ENCODE results near the gene CRISP2. TPM values are rescaled to one million over a fixed set of nuclear protein-coding genes. Genes with fewer than 3 reads are reported as not detected.

CRISP2 gene, protein sequence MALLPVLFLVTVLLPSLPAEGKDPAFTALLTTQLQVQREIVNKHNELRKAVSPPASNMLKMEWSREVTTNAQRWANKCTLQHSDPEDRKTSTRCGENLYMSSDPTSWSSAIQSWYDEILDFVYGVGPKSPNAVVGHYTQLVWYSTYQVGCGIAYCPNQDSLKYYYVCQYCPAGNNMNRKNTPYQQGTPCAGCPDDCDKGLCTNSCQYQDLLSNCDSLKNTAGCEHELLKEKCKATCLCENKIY
- not detected for total RNA-seq

DNA sequence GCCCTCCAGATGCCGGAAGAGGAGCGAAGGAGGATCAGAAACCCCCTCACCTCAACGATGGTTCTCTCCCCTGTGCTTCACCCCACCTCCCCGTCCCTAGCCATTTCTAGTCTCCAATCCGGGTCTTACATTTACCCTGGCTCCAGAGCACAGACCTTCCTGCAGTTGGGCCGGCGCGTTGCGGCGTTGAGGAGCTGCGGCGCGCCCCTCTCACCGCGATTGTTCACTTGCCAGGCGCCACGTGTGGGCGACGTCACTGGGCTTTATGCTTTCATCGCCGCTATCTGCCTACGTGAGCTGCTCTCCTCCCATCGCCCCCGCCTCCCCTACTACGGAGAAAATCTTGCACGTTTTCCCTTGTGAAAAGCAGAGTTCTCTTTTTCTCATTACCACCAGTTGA, at the start of gene CRISP2:
CRISP2 (minus strand) TSS at position 198 of the 400 bp plus-strand sequence. CDS start 4,347 bp downstream, outside the sequence.
- H3K36me3 ChIP-seq: no peaks in the 10 kb centered on the region
- DNase-seq (ENCODE audit: low spot score in 2 of 2): no peak
- H3K9me3 ChIP-seq: no peaks in the 10 kb centered on the region
- TF ChIP-seq, protein P1, sequence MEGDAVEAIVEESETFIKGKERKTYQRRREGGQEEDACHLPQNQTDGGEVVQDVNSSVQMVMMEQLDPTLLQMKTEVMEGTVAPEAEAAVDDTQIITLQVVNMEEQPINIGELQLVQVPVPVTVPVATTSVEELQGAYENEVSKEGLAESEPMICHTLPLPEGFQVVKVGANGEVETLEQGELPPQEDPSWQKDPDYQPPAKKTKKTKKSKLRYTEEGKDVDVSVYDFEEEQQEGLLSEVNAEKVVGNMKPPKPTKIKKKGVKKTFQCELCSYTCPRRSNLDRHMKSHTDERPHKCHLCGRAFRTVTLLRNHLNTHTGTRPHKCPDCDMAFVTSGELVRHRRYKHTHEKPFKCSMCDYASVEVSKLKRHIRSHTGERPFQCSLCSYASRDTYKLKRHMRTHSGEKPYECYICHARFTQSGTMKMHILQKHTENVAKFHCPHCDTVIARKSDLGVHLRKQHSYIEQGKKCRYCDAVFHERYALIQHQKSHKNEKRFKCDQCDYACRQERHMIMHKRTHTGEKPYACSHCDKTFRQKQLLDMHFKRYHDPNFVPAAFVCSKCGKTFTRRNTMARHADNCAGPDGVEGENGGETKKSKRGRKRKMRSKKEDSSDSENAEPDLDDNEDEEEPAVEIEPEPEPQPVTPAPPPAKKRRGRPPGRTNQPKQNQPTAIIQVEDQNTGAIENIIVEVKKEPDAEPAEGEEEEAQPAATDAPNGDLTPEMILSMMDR (IDR thresholded peaks at IDR 0.05): no peak
- no peaks in the 10 kb centered on the region for H3K27me3 ChIP-seq
- intact Hi-C loops (cut with DNase I): no loop called here
- no peak within 1 kb of the TSS for H3K27ac ChIP-seq
- no peak within 1 kb of the TSS for H3K4me3 ChIP-seq
- H3K4me1 ChIP-seq: no peaks in the 10 kb centered on the region

DNA sequence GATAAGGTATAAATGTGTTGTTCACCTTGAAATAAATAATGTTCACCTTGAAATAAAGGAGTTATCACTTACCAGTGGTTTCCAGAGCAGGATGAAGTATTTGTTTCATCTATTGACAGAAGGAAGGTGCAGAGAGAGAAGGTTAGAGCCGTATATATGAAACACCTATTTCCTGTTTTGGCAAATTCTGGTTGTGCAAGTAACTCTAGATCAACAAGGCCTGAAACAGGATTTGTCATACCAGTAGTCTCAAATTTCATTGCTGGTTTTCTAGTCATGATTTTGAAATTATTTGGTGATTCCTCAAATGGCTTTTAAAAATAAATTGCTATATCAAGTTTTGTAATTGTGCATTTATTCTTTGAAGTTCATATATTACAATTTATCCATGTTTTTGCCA, 30.9 kb upstream of the CRISP2 start, which contains the start of gene CRISP3:
CRISP3 (minus strand) TSS at position 130 of the 400 bp plus-strand sequence; CDS start at position 109, 21 bp downstream.
- intact Hi-C loops (cut with DNase I): no loop called here
- no peak for DNase-seq (ENCODE audit: low spot score in 2 of 2)
- TF ChIP-seq, protein P1 (IDR thresholded peaks at IDR 0.05): no peak
- Histone ChIP-seq H3K27ac (no peak within 1 kb of the TSS), H3K27me3 (no peaks in the 10 kb centered on the region), H3K9me3 (no peaks in the 10 kb centered on the region), H3K4me1 (no peaks in the 10 kb centered on the region), H3K36me3 (no peaks in the 10 kb centered on the region), H3K4me3 (no peak within 1 kb of the TSS)

DNA sequence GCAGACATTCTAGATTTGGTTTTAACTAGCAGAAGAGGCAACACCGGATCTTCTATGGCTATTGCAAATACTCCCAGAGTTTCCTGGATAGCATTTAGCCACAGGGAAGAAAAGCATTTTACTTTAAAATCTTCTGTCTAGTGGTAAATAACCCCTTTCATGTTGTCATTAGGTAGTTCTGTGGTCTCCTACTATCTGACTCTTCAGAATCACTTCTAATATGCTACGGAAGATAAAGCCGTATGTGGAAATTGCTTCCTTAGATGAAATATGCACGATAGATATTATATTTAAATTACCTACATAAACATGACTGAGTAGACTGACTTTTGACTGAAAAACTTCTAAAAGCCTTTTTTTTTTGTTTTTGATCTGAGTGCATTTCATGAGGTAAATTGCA, 30.1 kb upstream of the CRISP2 start:
- TF ChIP-seq, protein P1 (IDR thresholded peaks at IDR 0.05): no peak
- no peak for DNase-seq (ENCODE audit: low spot score in 2 of 2)
- intact Hi-C loops (cut with DNase I): no loop called here
- no peaks in the 10 kb centered on the region for H3K9me3 ChIP-seq
- H3K27ac ChIP-seq: no peak overlapping the region
- no peaks in the 10 kb centered on the region for H3K27me3 ChIP-seq
- no peaks in the 10 kb centered on the region for H3K4me1 ChIP-seq
- H3K36me3 ChIP-seq: no peaks in the 10 kb centered on the region
- H3K4me3 ChIP-seq: no peak overlapping the region

DNA sequence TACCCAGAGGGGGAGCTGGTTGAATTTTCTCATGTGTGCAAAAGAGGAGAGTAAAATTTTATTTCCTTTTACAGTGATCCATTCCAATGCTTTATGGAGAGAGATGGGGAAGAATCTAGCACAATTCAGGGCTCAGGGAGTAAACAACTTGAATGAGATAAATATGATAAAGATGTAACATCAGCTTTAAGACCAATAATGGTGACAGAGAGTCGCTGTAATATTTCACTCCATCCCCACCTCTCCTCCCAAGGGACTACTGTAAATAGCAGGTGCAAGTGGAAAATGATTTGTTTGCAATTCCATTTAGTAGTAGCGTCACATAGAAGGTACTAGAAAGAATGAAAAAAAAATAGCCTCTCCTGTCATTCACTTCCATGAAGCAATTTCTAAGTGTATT, 26.1 kb upstream of the CRISP2 start:
- H3K4me3 ChIP-seq: no peak overlapping the region
- H3K9me3 ChIP-seq: no peaks in the 10 kb centered on the region
- TF ChIP-seq, protein P1 (IDR thresholded peaks at IDR 0.05): no peak
- no peaks in the 10 kb centered on the region for H3K36me3 ChIP-seq
- H3K27ac ChIP-seq: no peak overlapping the region
- no peak for DNase-seq (ENCODE audit: low spot score in 2 of 2)
- H3K4me1 ChIP-seq: no peaks in the 10 kb centered on the region
- no peaks in the 10 kb centered on the region for H3K27me3 ChIP-seq
- intact Hi-C loops (cut with DNase I): no loop called here

DNA sequence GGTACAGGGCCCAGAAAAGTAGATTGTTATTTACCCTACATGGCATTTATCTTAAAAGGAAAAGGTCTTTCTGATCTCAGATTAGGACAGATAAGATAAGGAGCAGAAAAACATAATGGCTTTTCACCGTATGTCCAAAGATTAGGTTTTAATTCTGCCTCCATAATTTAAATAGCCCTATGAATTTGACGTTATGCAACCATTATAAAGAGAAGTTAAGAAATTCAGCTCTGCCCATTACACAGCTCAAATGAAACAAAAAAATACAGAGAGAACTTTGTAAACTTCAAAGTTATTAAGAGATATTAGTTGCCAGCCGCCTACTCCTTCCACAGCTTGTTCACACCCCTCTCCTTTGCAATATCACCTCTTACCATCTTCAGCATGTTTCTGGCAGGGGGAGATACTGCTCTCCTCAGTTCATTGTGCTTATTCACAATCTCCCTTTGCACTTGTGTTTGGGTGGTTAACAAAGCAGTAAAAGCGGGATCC, 22.7 kb upstream of the CRISP2 start:
- H3K9me3 ChIP-seq: no peaks in the 10 kb centered on the region
- TF ChIP-seq, protein P1 (IDR thresholded peaks at IDR 0.05): no peak
- no peaks in the 10 kb centered on the region for H3K27me3 ChIP-seq
- no peak overlapping the region for H3K4me3 ChIP-seq
- no peaks in the 10 kb centered on the region for H3K36me3 ChIP-seq
- no peak for DNase-seq (ENCODE audit: low spot score in 2 of 2)
- intact Hi-C loops (cut with DNase I): no loop called here
- H3K27ac ChIP-seq: no peak overlapping the region
- no peaks in the 10 kb centered on the region for H3K4me1 ChIP-seq
